Cerebellar cortex (tissue), 1 donor: ENCODE data around the gene SKAP2.
"Not testable (repeated sequence)": the region's sequence is repeated elsewhere in the genome, so short reads cannot be mapped to it uniquely, and the experiment has no call there.

Source experiments
- DNase-seq: peaks from one replicate; pipeline ENCODE4 v3.0.0-alpha.2; 2015; ENCODE audit warnings: low spot score

Gene SKAP2

DNA sequence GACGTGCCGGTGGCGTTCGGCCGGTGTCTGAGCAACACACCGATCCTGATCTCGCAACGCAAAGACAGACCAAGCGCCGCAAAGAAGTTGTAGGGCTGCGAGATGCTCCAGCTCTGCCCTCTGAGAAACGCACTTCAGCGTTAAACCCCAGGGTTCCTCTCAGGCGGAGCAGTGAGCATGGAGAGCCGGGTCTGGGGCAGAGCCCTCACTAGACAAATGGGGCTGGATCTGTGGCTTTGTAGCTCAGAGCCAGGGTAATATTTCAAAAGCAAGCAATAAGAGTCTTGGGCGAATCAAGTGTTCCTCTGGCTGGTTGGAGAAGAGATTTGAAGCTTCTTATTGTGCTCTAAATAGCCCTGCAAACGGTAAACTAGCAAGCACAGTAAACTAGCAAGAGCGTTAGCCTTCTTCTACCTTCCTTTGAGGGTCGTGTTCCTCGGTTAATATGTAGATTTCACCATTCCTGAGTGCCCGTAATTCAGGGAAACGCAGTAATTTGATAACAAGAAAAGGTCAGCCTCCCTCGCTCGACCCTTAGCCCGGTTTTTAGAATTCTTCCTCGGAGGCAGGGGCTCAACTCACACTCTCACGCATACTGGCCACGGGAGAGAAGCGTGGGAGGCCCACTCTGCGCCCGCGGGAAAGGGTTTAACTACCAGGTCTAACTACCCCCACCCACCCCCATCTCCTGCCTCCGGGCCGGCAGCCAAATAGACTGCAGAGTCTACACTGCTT lies 6.7 kb downstream of the SKAP2 start:
- DNase-seq = peak; percentile 56

DNA sequence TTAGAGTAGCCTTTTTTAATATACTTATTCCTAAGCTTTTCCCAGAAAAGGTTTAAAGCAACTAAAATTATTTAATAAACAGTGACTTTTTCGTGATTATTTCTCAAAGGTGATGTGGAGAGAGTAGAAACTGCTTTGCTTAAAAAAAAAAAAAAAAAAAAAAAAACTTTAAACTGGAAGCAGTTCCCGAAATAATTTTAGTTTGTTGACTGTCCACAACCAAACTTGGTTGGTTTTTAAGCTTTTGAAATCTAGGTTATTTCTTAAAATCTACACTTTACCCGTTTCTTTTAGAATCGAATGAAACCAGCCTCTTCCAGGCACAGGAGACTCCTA lies 7.3 kb downstream of the SKAP2 start:
- DNase-seq = no peak

DNA sequence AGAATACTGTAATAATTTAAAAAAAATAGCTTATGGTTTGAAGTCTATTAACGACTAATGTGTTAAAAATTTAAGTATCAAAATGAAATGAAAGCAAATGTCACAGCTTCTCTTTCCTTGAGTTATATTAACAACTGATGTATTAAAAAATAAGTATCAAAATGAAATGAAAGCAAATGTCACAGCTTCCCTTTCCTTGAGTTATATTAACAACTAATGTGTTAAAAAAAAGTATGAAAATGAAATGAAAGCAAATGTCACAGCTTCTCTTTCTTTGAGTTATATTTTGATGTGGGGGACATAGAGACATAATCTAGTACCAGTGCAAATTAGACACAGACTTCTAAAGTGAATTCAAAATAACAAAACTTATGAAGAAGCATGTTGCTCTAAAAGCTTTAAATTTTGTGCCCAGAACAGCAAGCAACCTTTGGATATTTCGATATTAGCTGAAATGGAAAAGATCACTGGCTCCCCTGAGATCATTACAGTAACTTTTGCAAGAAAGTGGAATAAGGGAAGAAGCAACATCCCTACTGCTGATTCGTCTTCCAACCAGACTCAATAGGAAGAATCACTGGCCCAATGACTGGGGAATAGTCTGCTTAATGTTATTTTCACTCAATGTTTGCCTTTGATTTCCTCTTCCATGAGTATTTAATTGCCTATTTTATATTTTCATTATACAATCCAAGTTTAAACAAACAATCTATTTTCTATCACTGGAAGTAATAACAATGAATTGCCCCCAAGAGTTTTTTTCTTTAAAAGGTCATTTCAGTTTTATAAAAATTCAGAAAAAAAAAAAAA lies 8.0 kb downstream of the SKAP2 start:
- DNase-seq = no peak

DNA sequence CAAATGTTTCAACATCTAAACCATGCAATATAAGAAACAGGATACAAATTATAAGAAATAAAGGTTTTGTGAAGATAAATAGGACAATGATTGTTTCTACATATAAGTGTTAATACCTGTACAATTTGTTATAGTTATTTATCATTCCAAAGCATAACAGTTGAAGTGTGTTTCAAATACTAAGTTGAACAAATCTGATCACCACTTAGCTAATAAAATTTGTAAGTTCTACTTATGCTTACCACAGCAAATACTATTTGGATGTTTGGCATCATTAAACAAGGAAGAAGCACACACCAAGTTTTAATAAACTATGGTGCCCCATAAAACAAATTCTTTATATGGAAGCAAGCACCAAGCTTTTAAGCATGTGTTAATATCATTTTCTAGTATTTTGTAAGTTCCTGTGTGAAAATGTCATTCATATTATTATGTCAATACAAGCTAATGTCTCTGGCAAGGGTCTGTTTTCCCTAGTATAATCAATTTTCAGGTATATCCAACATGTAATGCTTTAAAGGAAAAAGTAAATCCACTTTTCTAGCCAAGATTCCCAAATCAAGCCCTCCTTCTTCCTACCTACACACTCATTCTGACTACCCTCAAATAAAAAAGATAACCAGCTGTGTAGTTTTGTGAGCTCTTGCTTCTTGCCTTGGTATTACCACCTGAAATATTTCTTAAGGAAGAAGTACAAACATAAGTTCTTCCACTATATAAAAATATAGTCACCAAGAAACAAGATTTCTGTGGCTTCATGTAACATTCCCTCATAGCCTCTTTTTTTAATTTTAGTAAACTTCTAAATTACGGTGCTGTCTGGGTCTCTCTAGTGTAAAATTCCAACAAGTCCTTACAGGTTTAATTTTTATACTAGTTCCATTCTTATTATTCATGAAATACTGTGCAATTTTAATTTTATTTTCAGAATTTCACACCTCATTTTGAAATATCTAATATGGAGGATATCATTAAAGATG lies 9.2 kb downstream of the SKAP2 start:
- no peak for DNase-seq

DNA sequence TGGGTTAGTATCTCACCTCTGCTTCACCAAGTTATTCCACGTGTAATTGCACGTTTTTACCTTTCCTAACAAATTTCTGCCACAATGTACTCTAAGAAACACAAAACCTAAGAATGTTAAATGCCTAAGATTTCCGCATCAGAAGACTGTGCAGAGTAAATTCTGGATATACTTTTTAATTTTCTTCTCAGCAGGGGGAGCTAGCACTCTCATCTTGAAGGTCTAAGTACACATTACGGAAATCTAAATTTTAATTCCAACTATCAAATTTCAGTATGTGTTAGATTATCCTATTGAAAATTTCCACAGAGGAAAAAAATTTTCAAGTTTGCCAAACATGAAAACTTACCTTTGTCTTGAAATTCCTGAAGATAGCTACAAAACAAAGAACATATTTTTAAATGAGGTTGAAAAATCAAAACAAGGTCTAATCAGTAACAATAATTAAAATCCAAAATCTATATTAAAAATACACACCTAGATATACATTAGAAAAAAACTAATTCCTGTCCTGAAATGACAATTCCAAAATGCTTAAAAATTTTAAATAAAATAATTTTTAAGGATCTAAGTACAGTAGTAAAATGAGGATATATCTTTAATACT lies 10.5 kb downstream of the SKAP2 start:
- peak; percentile 42 for DNase-seq

DNA sequence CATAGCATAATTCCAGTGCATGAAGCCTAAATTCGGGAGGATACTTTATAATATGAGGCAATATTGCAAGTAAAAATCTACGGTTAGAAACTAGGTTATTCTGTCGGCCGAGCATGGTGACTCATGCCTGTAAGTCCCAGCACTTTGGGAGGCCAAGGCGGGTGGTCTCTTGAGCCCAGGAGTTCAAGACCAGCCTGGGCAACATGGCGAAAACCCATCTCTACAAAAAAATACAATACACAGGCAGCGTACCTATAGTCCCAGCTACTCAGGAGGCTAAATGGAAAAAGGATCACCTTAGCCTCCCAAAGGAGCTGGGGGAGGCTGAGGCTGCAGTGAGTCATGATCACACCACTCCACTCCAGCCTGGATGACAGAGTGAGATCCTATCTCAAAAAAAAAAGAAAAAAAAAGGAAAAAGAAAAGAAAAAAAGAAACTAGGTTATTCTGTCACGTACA lies 14.2 kb downstream of the SKAP2 start:
- DNase-seq = no peak

DNA sequence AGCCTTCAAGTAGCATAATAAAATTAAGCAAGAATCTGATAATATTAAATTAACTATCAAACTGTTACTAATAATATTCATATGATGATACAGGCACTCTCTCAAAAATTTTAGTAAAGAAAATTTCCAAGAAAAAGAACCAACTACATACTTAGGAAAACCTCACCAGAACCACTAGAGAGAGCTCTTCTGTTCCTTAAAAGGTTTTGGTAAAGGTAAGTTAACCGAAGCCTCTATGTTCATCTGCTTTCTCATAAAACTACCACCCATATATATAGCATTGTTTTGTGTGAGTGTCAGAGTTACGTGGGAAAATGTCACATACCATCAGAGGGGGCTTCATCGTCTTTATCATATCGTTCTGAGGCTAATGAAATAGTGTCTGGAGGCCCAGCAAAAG lies 20.7 kb downstream of the SKAP2 start:
- DNase-seq = peak; percentile 38

DNA sequence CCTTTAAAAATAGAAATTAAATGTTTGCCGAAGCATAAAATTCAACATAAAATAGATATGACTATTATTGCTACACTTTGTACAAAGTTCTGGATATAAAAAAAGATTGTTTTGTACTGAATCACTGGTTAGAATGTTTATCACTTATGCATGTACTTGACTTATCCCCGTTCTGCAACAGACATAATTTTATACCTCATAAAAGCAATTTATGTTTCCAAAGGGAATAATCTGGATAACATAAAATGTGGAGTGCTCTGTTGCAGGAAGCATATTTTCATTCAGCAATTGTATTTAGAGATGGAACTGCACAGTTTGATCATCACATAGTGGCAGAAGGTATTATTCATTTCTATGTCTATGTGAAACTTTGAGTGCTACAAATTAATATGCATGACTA lies 21.5 kb downstream of the SKAP2 start:
- no peak for DNase-seq

DNA sequence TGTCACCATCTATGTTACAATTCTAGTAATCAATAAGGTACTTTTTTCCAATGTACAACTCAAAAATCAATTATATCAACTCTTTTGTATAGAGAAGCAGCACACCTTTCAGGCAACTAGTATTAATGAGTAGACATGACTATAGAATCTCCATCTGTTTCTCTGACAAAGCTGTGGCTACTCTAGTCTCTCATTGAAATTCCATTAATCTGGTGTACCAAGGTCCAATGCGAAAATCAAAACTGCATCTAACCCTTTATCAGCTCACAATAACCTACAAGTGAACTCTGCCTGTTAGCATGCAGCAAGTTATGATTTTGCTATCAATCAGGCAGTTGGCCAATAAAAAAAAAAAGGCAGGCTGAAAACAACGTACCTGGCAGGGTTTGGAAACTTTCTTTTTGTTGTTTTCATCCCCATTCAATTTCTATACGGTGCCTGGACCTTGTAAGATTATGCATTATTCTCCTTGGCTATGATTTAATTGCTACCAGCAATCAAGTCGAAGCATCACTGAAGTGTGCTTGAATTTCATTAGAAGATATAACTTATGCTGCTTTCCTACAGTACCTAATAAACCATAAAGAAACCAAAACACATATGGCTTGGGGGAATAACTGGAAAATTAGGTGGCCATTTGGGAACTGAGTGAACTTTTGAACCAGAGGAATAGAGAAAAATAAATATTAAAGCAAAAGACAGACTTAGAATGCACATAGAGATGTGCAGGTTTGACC lies 23.2 kb downstream of the SKAP2 start:
- no peak for DNase-seq

DNA sequence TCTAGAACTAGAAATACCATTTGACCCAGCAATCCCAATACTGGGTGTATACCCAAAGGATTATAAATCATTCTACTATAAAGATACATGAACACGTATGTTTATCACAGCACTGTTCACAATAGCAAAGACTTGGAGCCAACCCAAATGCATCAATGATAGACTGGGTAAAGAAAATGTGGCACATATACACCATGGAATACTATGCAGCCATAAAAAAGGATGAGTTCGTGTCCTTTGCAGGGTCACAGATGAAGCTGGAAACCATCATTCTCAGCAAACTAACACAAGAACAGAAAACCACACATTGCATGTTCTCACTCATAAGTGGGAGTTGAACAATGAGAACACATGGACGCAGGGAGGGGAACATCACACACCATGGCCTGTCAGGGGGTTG lies 27.6 kb downstream of the SKAP2 start:
- not testable (repeated sequence) for DNase-seq

DNA sequence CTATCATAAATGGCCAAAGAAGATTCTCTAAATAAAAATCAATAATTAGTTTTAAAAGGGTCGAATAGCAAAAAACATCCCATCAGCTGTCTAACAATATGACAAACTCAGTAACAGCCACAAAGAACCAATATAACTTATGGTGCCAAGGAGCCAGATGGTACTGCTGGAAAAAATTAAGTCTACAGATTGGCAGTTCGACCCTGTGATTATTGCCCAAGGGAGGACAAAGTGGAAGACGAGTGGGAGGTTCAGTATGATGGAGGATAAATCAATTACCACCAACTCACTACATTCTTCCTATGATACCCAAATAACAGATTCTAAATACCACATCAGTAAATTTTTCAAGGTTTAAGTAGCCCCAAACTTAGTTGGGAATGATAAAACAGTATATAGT lies 49.0 kb downstream of the SKAP2 start:
- DNase-seq = peak; percentile 33

DNA sequence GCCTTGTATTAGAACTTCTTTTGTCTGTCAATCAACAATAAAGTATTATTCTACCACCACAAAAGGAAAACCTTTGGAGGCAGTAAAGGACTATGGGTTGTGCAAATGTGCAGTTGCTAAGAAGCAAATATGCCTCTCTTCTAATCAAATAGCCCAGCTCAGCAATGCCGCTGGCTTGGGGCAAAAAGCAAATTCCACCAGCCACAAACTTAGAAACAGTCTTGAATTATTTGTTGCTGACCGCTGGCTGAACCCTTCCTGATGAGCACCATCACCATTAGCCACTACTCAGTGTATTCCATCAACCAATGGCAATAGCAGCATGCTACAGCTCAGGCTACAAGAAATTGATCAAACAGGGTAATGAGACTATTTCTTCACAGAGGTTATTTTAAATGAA lies 51.0 kb downstream of the SKAP2 start:
- DNase-seq = no peak

DNA sequence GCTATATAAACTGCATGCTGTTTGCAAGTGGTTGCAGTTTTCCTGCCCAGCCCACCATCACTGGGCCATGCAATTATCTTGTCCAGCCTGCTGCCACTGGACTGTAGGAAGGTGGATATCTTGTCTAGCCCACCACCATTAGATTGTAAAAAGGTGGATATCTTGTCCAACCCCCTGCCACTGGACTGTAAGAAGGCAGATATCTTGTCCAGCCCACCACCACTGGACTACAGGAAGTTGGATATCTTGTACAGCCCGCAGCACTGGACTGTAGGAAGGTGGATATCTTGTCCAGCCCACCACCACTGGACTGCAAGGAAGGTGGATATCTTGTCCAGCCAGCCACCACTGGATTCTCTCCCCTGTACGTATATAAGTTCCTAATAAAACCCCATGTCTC lies 69.8 kb downstream of the SKAP2 start:
- no peak for DNase-seq

DNA sequence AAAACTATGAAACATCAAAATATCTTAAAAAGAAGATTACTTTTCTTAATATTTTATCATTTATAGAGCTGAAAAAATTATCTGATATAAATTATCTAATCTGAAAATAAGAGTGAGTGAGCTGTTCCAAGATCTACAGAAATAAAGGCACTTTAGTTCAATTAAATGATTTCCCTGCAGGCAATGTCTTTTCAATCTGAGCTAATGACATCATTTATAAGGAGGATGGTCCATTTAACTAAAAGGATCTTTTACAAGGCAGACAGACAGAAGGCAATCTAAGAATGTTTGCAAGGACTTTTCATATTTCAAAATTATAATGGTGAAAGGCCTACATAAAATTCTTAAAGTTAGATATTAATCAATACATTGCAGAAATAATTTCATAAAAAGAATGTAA lies 71.8 kb downstream of the SKAP2 start:
- DNase-seq = no peak

DNA sequence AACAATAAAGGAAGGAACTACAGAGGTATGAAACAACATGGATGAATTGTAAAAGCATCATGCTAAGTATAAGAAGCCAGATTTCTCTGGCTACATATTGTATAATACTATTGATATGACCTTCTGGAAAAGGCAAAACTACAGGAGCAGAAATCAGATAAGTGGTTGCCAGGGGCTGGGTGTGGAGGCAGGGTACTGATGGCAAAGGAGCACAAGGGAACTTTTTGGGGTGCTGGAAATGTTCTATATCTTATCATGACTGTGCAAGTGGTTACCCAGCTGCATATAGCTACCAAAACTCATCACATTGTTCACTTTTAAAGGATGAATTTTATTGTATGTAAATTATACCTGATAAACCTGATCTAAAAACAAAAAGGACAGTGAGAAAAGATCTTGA lies 72.4 kb downstream of the SKAP2 start:
- DNase-seq = no peak

DNA sequence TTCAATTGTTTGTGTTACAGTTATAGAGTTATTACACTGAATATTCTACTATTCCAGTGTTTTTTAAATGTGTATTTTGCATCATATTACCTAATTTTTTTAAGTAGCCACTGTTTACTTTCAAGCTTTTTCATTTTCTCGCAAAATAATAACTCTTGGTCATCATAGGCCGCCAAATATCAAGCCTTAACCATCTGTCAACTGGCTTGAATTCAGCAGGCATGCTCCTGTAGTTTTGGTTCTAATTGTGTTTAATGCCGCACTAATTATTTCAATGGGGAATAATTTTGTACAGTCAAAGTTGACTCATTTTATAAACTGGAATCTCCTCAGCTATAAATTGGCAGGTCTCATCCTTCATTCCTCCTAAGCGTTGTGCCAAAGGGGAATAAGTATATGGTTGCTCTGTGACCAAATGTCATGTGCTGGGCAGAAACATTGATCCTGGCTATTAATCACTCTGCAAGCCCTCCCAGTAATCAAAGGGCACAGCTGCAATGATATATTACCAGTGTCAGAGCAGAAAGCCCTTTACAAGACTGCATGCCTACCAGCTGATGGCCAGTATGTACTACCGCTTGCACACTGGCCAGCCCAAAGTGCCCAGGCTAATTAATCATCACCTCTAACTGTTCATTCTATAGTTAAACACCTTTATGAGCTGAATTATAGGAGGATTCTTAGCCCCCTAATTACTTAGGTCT lies 74.8 kb downstream of the SKAP2 start:
- peak; percentile 51 for DNase-seq

DNA sequence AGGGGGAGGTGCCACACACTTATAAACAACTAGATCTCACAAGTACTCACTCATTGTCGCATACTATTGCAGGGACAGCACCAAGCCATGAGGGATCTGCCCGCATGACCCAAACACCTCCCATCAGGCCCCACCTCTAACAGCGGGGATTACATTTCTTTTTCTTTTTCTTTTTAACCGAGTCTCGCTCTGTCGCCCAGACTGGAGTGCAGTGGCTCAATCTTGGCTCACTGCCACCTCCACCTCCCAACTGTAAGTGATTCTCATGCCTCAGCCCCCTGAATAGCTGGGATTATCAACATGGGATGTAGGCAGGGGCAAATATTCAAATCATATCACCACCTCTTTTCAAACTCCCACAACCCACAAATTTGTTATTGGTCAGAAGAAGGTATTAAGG lies 76.7 kb downstream of the SKAP2 start:
- no peak for DNase-seq

DNA sequence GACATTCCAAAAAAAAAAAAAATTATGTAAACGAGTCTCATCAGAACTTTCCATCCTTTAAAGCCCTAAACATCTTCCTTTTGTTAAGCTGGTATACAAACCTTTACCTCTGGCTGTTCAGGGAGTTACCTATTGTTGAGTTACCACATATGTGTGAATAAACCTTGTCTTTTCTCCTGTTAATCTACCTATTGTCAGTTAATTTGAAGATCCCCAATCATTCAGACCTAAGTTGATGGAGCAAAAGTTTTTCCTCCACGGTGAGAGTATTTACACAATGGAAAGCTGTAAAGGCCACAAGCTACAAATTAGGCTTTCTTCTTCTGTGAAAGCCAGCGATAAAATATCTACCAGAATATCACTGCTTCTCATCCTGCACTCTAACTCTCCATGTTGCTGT lies 80.3 kb downstream of the SKAP2 start:
- DNase-seq = no peak

DNA sequence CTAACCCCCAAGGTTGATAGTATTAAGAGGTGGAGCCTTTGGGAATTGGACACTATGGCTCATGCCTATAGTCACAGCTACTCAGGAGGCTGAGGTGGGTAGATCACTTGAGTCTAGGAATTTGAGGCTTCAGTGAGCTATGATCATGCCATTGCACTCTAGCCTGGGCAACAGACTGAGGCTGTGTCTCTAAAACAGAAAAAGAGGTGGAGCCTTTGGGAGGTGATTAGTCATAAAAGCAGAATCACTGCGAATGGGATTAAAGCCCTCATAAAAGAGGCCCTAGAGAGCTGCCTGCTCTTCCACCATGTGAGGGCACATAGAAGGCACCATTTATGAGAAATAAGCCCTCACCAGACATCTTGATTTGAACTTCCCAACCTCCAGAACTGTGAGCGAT lies 81.9 kb downstream of the SKAP2 start:
- DNase-seq = no peak

DNA sequence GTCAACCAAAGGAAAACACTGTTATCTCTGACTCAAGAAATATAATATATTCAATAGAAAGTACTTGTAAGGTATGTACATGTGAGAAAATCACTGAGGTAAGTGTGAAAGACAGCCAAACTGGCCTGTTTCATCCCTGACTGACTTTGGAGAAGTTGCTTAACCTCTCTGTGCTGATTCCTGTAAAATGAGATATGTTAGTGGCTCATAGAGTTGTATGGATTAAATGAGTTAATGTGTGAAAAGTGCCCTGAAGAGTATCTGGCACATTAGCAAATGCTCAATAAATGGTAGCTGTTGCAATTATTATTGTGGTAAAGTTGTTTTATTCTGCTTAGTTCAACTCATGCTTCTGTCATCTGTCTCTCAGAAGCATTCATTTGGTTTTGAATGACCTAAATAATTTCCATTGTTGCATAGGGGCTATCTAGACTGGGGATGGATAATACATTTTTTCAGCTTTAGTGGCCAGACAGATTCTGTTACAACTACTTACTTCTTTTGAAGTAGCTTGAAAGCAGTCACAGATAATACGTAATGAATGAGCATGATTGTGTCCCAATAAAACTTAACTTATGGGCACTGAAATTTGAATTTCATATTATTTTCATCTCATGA lies 84.3 kb downstream of the SKAP2 start:
- DNase-seq = no peak
